BLaER1 (cell line): ENCODE data around the gene TMEM52B.
A peak's percentile ranks its signal among the peaks of the same experiment; 100 is the strongest.
"Not testable (repeated sequence)": the region's sequence is repeated elsewhere in the genome, so short reads cannot be mapped to it uniquely, and the experiment has no call there.

Experiments
- H3K27ac ChIP-seq: shearing (Covaris generic); formaldehyde crosslinking; 2 replicates; pipeline ENCODE4 v1.8.1; 2022
- H3K27me3 ChIP-seq: shearing (Covaris generic); formaldehyde crosslinking; 2 replicates; pipeline ENCODE4 v1.8.1; 2022
- H3K36me3 ChIP-seq: shearing (Covaris generic); formaldehyde crosslinking; 2 replicates; pipeline ENCODE4 v1.8.1; 2022
- H3K4me1 ChIP-seq: shearing (Covaris generic); formaldehyde crosslinking; 2 replicates; pipeline ENCODE4 v1.8.1; 2022
- H3K4me2 ChIP-seq: shearing (Covaris generic); formaldehyde crosslinking; 2 replicates; pipeline ENCODE4 v1.8.1; 2022
- H3K4me3 ChIP-seq: shearing (Covaris generic); formaldehyde crosslinking; 2 replicates; pipeline ENCODE4 v1.8.1; 2022
- H3K9ac ChIP-seq: shearing (Covaris generic); formaldehyde crosslinking; 2 replicates; pipeline ENCODE4 v1.8.1; 2022
- H3K9me3 ChIP-seq: shearing (Covaris generic); formaldehyde crosslinking; 2 replicates; pipeline ENCODE4 v1.8.1; 2022
- H4K20me1 ChIP-seq: shearing (Covaris generic); formaldehyde crosslinking; 2 replicates; pipeline ENCODE4 v1.8.1; 2022
- Cebpa-rat ChIP-seq: shearing (Covaris generic); IDR thresholded peaks from 2 replicates; pipeline ENCODE4 v1.8.1; 2022

TMEM52B gene

GRCh38 chr12:10218021-10218420 is 39.2 kb downstream of the TMEM52B start:
- Histone ChIP-seq H3K9ac (no peak overlapping the region), H3K27me3 (no peaks in the 10 kb centered on the region; the same call in 1 of the 2 replicates), H3K9me3 (no peaks in the 10 kb centered on the region), H3K4me2 (no peak overlapping the region), H4K20me1 (0 out of 2 replicates have a peak, but pooled peaks cover 19% of the 10 kb centered on the region), H3K27ac (no peak overlapping the region), H3K4me1 (peaks cover 20% of the 10 kb centered on the region), H3K4me3 (no peak overlapping the region), H3K36me3 (peaks cover 46% of the 10 kb centered on the region)
- no peak for TF ChIP-seq Cebpa-rat

GRCh38 chr12:10220398-10221077 is 41.7 kb downstream of the TMEM52B start:
- H3K27me3 ChIP-seq: no peaks in the 10 kb centered on the region
- no peak overlapping the region for H3K9ac ChIP-seq
- no peaks in the 10 kb centered on the region for H4K20me1 ChIP-seq
- no peaks in the 10 kb centered on the region for H3K9me3 ChIP-seq
- no peak overlapping the region for H3K4me2 ChIP-seq
- H3K27ac ChIP-seq: no peak overlapping the region
- no peaks in the 10 kb centered on the region for H3K4me1 ChIP-seq
- no peak overlapping the region for H3K4me3 ChIP-seq
- TF ChIP-seq Cebpa-rat: no peak
- peaks cover 60% of the 10 kb centered on the region for H3K36me3 ChIP-seq

DNA sequence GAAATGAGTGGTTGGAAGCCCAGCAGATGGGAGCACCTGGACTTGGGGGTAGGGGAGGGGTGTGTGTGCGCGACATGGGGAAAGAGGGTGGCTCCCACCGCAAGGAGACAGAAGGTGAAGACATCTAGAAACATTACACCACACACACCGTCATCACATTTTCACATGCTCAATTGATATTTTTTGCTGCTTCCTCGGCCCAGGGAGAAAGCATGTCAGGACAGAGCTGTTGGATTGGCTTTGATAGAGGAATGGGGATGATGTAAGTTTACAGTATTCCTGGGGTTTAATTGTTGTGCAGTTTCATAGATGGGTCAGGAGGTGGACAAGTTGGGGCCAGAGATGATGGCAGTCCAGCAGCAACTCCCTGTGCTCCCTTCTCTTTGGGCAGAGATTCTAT is 43.0 kb downstream of the TMEM52B start:
- Histone ChIP-seq H3K9ac (no peak overlapping the region), H3K36me3 (peaks cover 60% of the 10 kb centered on the region), H3K4me2 (no peak overlapping the region), H3K9me3 (no peaks in the 10 kb centered on the region), H4K20me1 (no peaks in the 10 kb centered on the region), H3K4me1 (peaks cover under 1% of the 10 kb centered on the region; the same call in 1 of the 2 replicates), H3K27ac (no peak overlapping the region), H3K27me3 (no peaks in the 10 kb centered on the region), H3K4me3 (no peak overlapping the region)
- no peak for TF ChIP-seq Cebpa-rat

GRCh38 chr12:10223208-10223607 is 44.4 kb downstream of the TMEM52B start:
- H3K27ac ChIP-seq: no peak overlapping the region
- TF ChIP-seq Cebpa-rat: no peak
- H3K4me3 ChIP-seq: no peak overlapping the region
- no peak overlapping the region for H3K4me2 ChIP-seq
- H3K9ac ChIP-seq: no peak overlapping the region
- H3K9me3 ChIP-seq: no peaks in the 10 kb centered on the region
- H3K36me3 ChIP-seq: peaks cover 60% of the 10 kb centered on the region
- no peaks in the 10 kb centered on the region for H4K20me1 ChIP-seq
- H3K4me1 ChIP-seq: peaks cover 13% of the 10 kb centered on the region
- no peaks in the 10 kb centered on the region for H3K27me3 ChIP-seq

- H4K20me1 ChIP-seq, H3K4me3 ChIP-seq, H3K9ac ChIP-seq, H3K9me3 ChIP-seq, H3K4me2 ChIP-seq, H3K27me3 ChIP-seq, H3K27ac ChIP-seq: not testable (repeated sequence)
- Histone ChIP-seq H3K36me3 (peaks cover 38% of the 10 kb centered on the region), H3K4me1 (peaks cover 13% of the 10 kb centered on the region)
Measured at GRCh38 chr12:10225426-10225825, 46.6 kb downstream of the TMEM52B start.

GRCh38 chr12:10226086-10226485 is 47.3 kb downstream of the TMEM52B start:
- peaks cover 13% of the 10 kb centered on the region for H3K4me1 ChIP-seq
- H3K9ac ChIP-seq: no peak overlapping the region
- TF ChIP-seq Cebpa-rat: no peak
- H3K36me3 ChIP-seq: peaks cover 32% of the 10 kb centered on the region
- H3K4me2 ChIP-seq: no peak overlapping the region
- H3K27me3 ChIP-seq: no peaks in the 10 kb centered on the region
- no peaks in the 10 kb centered on the region for H4K20me1 ChIP-seq
- H3K4me3 ChIP-seq: no peak overlapping the region
- H3K9me3 ChIP-seq: peaks cover 2% of the 10 kb centered on the region; the same call in 1 of the 2 replicates
- no peak overlapping the region for H3K27ac ChIP-seq

GRCh38 chr12:10226731-10227130 is 47.9 kb downstream of the TMEM52B start:
- no peak overlapping the region for H3K4me3 ChIP-seq
- H3K36me3 ChIP-seq: peaks cover 25% of the 10 kb centered on the region
- H3K4me1 ChIP-seq: peaks cover 13% of the 10 kb centered on the region
- H4K20me1 ChIP-seq: no peaks in the 10 kb centered on the region
- no peak for TF ChIP-seq Cebpa-rat
- no peak overlapping the region for H3K27ac ChIP-seq
- H3K4me2 ChIP-seq: no peak overlapping the region
- no peaks in the 10 kb centered on the region for H3K27me3 ChIP-seq
- H3K9ac ChIP-seq: no peak overlapping the region
- H3K9me3 ChIP-seq: peaks cover 7% of the 10 kb centered on the region

DNA sequence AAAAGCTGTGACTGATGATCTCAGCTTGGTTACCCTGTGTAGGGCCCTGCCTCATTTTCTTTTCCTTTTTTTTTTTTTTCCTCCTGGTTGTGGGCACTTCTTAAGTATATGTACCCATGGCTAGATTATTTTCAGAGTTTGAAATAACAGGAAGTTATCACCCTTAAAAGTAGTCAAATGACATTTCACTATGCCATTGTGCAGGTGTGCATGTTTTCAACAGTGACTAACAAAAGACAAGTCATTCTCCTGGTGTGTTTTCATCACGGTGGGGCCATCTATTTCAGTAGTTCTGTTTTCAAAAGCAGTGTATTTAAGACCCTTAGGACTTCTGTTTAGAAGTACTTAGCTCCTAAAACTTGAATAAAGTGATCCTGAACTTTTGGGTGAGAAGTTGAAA is 48.8 kb downstream of the TMEM52B start:
- no peak for TF ChIP-seq Cebpa-rat
- Histone ChIP-seq H3K27ac (no peak overlapping the region), H4K20me1 (no peaks in the 10 kb centered on the region), H3K27me3 (no peaks in the 10 kb centered on the region), H3K36me3 (peaks cover 16% of the 10 kb centered on the region), H3K4me2 (peak overlapping the region; percentile 3; the same call in 1 of the 2 replicates), H3K9me3 (peaks cover 12% of the 10 kb centered on the region), H3K4me3 (no peak overlapping the region), H3K4me1 (peaks cover 13% of the 10 kb centered on the region), H3K9ac (no peak overlapping the region)

GRCh38 chr12:10234562-10234961 is 55.7 kb downstream of the TMEM52B start:
- Histone ChIP-seq H3K9ac (no peak overlapping the region), H3K9me3 (peaks cover 48% of the 10 kb centered on the region)
- no peak for TF ChIP-seq Cebpa-rat

DNA sequence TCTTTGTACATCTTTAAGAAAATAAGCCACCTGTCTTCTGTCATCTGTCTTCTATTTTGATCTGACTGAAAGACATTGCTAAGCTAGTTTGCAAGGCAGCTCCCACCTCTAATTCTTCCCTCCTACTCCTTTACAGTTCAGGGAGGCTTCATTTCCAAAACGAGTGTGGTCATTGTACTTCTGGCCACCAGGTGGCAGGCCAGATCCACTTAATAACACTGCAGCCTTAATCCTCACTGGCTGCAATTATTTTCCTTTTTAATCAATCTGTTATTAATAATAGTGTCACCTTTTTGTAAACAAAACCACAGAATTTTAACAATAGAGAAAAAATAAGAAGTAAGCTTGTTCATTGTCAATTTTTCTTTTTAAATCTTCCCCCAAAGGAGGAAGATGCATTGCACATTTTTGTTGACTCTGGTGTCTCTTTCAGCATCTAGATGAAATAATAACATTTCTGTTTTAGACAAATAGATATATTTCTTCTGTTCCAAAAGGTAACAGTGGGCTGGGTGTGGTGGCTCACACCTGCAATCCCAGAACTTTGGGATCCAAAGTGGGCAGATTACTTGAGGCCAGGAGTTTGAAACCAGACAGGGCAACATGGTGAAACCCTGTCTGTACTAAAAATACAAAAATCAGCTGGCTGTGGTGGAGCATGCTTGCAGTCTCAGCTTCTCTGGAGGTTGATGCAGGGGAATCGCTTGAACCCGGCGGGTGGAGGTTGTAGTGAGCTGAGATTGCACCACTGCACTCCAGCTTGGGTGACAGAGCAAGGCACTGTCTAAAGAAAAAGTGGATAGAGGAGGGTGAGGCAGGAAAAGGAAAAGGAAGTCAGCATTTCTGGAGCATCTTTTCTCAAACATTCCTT is 57.2 kb downstream of the TMEM52B start:
- no peak overlapping the region for H3K27ac ChIP-seq
- H3K27me3 ChIP-seq: no peaks in the 10 kb centered on the region
- no peak overlapping the region for H3K9ac ChIP-seq
- peak overlapping the region; percentile 18 for H3K4me2 ChIP-seq
- peaks cover 6% of the 10 kb centered on the region; the same call in 1 of the 2 replicates for H3K36me3 ChIP-seq
- peaks cover 7% of the 10 kb centered on the region for H3K4me1 ChIP-seq
- H4K20me1 ChIP-seq: no peaks in the 10 kb centered on the region
- no peak for TF ChIP-seq Cebpa-rat
- H3K9me3 ChIP-seq: peaks cover 48% of the 10 kb centered on the region
- H3K4me3 ChIP-seq: no peak overlapping the region

More at GRCh38 chr12:10234562-10234961, 55.7 kb downstream of the TMEM52B start:
- no peak overlapping the region for H3K27ac ChIP-seq
- H3K4me1 ChIP-seq: peaks cover 7% of the 10 kb centered on the region
- no peak overlapping the region for H3K4me2 ChIP-seq
- H3K36me3 ChIP-seq: peaks cover 6% of the 10 kb centered on the region; the same call in 1 of the 2 replicates
- no peaks in the 10 kb centered on the region for H4K20me1 ChIP-seq
- no peak overlapping the region for H3K4me3 ChIP-seq
- H3K27me3 ChIP-seq: no peaks in the 10 kb centered on the region
